Left ventricle myocardium inferior (tissue), 1 donor: ENCODE results near the gene MYL1. TPM values are rescaled to one million over a fixed set of nuclear protein-coding genes. Genes with fewer than 3 reads are reported as not detected.

ENCODE experiments used
- DNase-seq: peaks from one replicate; pipeline ENCODE4 v3.0.0-alpha.2; 2020
- H3K27ac ChIP-seq: fragments of 200-600 bp; replicated peaks from 2 replicates; pipeline ENCODE4 v1.8.0; 2021
- H3K27me3 ChIP-seq: fragments of 200-600 bp; 2 replicates; pipeline ENCODE4 v1.8.0; 2021; ENCODE audit warnings: low read depth
- H3K36me3 ChIP-seq: fragments of 200-600 bp; 2 replicates; pipeline ENCODE4 v1.8.0; 2021
- H3K4me1 ChIP-seq: fragments of 200-600 bp; 2 replicates; pipeline ENCODE4 v1.8.0; 2021
- H3K4me3 ChIP-seq: fragments of 200-600 bp; 2 replicates; pipeline ENCODE4 v1.8.0; 2021; ENCODE audit warnings: mild to moderate bottlenecking, moderate library complexity
- H3K9me3 ChIP-seq: fragments of 200-600 bp; replicated peaks from 2 replicates; pipeline ENCODE4 v1.8.0; 2021
- CTCF ChIP-seq: fragments of 200-600 bp; IDR thresholded peaks from 2 replicates; pipeline ENCODE4 v1.8.0; 2021; ENCODE audit warnings: antibody characterized with exemption, mild to moderate bottlenecking, borderline replicate concordance
- intact Hi-C: fragments of 100-400 bp; cut with micrococcal nuclease; formaldehyde crosslinking; loops from one replicate; pipeline ENCODE4 v1.11.0; 2022
- long read RNA-seq: library from polyadenylated mRNA; unstranded; transcript quantifications from one replicate; pipeline ENCODE4 v2.0.0, GENCODE V29; 2021
- total RNA-seq: library from RNA; stranded (reverse); fragmentation: NEBNext Ultra II Directional; extraction: Animal tissue kit (Norgen Biotek cat#: 25700); gene quantifications from one replicate; pipeline ENCODE4 v1.2.1, GENCODE V29; 2021
- donor health status: DM: no; HTN: yes; CAD: no; lungs with severe emphysema.

Gene MYL1
- total RNA-seq = 0.36 TPM
- long read RNA-seq, partial matches to known transcripts = 0 of 1 reads
- long read RNA-seq, other reads (novel, unspliced or antisense) = 1 of 1 reads

GRCh38 chr2:210315015-210315788 is at the start of gene MYL1:
MYL1 (minus strand) TSS chr2:210315174; CDS start chr2:210315042, 132 bp downstream.
- intact Hi-C loops = no loop called here
- Histone ChIP-seq H3K4me1 (no peaks in the 10 kb centered on the region), H3K27me3 (no peaks in the 10 kb centered on the region), H3K4me3 (no peak within 1 kb of the TSS), H3K27ac (no peak within 1 kb of the TSS), H3K36me3 (no peaks in the 10 kb centered on the region), H3K9me3 (no peaks in the 10 kb centered on the region)
- no peak for TF ChIP-seq CTCF
- DNase-seq = no peak

GRCh38 chr2:210363876-210364275 is 48.9 kb upstream of the MYL1 start:
- intact Hi-C loops = no loop called here
- H3K36me3 ChIP-seq = no peaks in the 10 kb centered on the region
- H3K27ac ChIP-seq = no peak overlapping the region
- no peaks in the 10 kb centered on the region for H3K27me3 ChIP-seq
- no peaks in the 10 kb centered on the region for H3K9me3 ChIP-seq
- H3K4me3 ChIP-seq = no peak overlapping the region
- DNase-seq = no peak
- no peak for TF ChIP-seq CTCF
- no peaks in the 10 kb centered on the region for H3K4me1 ChIP-seq

GRCh38 chr2:210363261-210363660 is 48.3 kb upstream of the MYL1 start:
- TF ChIP-seq CTCF = peak; percentile 31
- Histone ChIP-seq H3K9me3 (no peaks in the 10 kb centered on the region), H3K27me3 (no peaks in the 10 kb centered on the region)

GRCh38 chr2:210360412-210360811 is 45.4 kb upstream of the MYL1 start:
- TF ChIP-seq CTCF = no peak

More at GRCh38 chr2:210363261-210363660, 48.3 kb upstream of the MYL1 start:
- no peak for DNase-seq
- Histone ChIP-seq H3K36me3 (no peaks in the 10 kb centered on the region), H3K27ac (no peak overlapping the region), H3K4me1 (no peaks in the 10 kb centered on the region), H3K4me3 (no peak overlapping the region)
- intact Hi-C loops = no loop called here

GRCh38 chr2:210356944-210357343 is 42.0 kb upstream of the MYL1 start:
- DNase-seq = no peak
- TF ChIP-seq CTCF = no peak
- no peaks in the 10 kb centered on the region for H3K27me3 ChIP-seq

More at GRCh38 chr2:210360412-210360811, 45.4 kb upstream of the MYL1 start:
- Histone ChIP-seq H3K4me3 (no peak overlapping the region), H3K27ac (no peak overlapping the region), H3K36me3 (no peaks in the 10 kb centered on the region), H3K27me3 (no peaks in the 10 kb centered on the region), H3K4me1 (no peaks in the 10 kb centered on the region), H3K9me3 (peaks cover 3% of the 10 kb centered on the region)
- DNase-seq = no peak
- intact Hi-C loops = no loop called here

More at GRCh38 chr2:210356944-210357343, 42.0 kb upstream of the MYL1 start:
- no peaks in the 10 kb centered on the region for H3K4me1 ChIP-seq
- no peak overlapping the region for H3K27ac ChIP-seq
- peaks cover 13% of the 10 kb centered on the region for H3K9me3 ChIP-seq
- H3K36me3 ChIP-seq = no peaks in the 10 kb centered on the region
- no peak overlapping the region for H3K4me3 ChIP-seq
- intact Hi-C loops = no loop called here
